ENCODE data around the gene TSPOAP1. TPM values are rescaled to one million over a fixed set of nuclear protein-coding genes. Genes with fewer than 3 reads are reported as not detected.
A peak's percentile ranks its signal among the peaks of the same experiment; 100 is the strongest.

TSPOAP1 gene
- total and polyA plus RNA-seq, 8 donors: 6.5 to 68.8 (median 11.6) TPM; not detected in 1

- no peaks in the 10 kb centered on the region for H3K36me3 ChIP-seq
- no peak overlapping the region for H3K4me3 ChIP-seq
- no peaks in the 10 kb centered on the region for H3K4me1 ChIP-seq
- intact Hi-C loops (cut with DNase I; ENCODE audit: low total_unique reads): no loop called here
- no peaks in the 10 kb centered on the region for H3K9me3 ChIP-seq
- peak in 1 of 2 donors; percentile 7 for DNase-seq
- H3K27me3 ChIP-seq: peaks cover 0 to 44% (median 0%) of the 10 kb centered on the region in 3 donors
- WGBS, 5 donors: 61 to 71% (median 64%) methylated on average over 5 of the region's 5 CpGs
- no peak for TF ChIP-seq POLR2A (IDR thresholded peaks at IDR 0.05)
- no peak for TF ChIP-seq POLR2AphosphoS5 (IDR thresholded peaks at IDR 0.05)
- TF ChIP-seq EP300 (IDR thresholded peaks at IDR 0.05): no peak
- TF ChIP-seq CTCF (IDR thresholded peaks at IDR 0.05): no peak
- H3K27ac ChIP-seq: no peak overlapping the region
Measured at GRCh38 chr17:58291246-58291645, 37.3 kb downstream of the TSPOAP1 start.

- WGBS, 5 donors: 27 to 36% (median 32%) methylated on average over 2 of the region's 2 CpGs
- peak in 1 of 2 donors; percentile 15 for DNase-seq
- TF ChIP-seq POLR2A (IDR thresholded peaks at IDR 0.05): no peak
- no peak for TF ChIP-seq CTCF (IDR thresholded peaks at IDR 0.05)
- no peak for TF ChIP-seq POLR2AphosphoS5 (IDR thresholded peaks at IDR 0.05)
- TF ChIP-seq EP300 (IDR thresholded peaks at IDR 0.05): no peak
Measured at GRCh38 chr17:58289869-58290268, 38.7 kb downstream of the TSPOAP1 start.

GRCh38 chr17:58285422-58285810 is 43.2 kb downstream of the TSPOAP1 start:
- H3K9me3 ChIP-seq: no peaks in the 10 kb centered on the region
- intact Hi-C loops (cut with DNase I; ENCODE audit: low total_unique reads): no loop called here
- no peak overlapping the region for H3K27ac ChIP-seq
- H3K27me3 ChIP-seq: peaks cover 0 to 54% (median 0%) of the 10 kb centered on the region in 3 donors
- 86 to 96% (median 90%) methylated on average over 3 of the region's 3 CpGs for WGBS, 5 donors
- no peak for DNase-seq
- TF ChIP-seq EP300 (IDR thresholded peaks at IDR 0.05) (no peak), POLR2AphosphoS5 (IDR thresholded peaks at IDR 0.05) (no peak), CTCF (IDR thresholded peaks at IDR 0.05) (no peak)
- H3K36me3 ChIP-seq: no peaks in the 10 kb centered on the region
- H3K4me1 ChIP-seq: no peaks in the 10 kb centered on the region
- no peak overlapping the region for H3K4me3 ChIP-seq

More at GRCh38 chr17:58289869-58290268, 38.7 kb downstream of the TSPOAP1 start:
- Histone ChIP-seq H3K9me3 (no peaks in the 10 kb centered on the region), H3K4me3 (no peak overlapping the region), H3K36me3 (no peaks in the 10 kb centered on the region), H3K27me3 (peaks cover 0 to 52% (median 0%) of the 10 kb centered on the region in 3 donors), H3K4me1 (no peaks in the 10 kb centered on the region), H3K27ac (no peak overlapping the region)
- intact Hi-C loops (cut with DNase I; ENCODE audit: low total_unique reads): no loop called here

- Histone ChIP-seq H3K36me3 (no peaks in the 10 kb centered on the region), H3K9me3 (no peaks in the 10 kb centered on the region), H3K27me3 (peaks cover 0 to 54% (median 0%) of the 10 kb centered on the region in 3 donors), H3K27ac (no peak overlapping the region), H3K4me3 (no peak overlapping the region), H3K4me1 (no peaks in the 10 kb centered on the region)
- DNase-seq: no peak
- TF ChIP-seq POLR2A (IDR thresholded peaks at IDR 0.05): no peak
- intact Hi-C loops (cut with DNase I; ENCODE audit: low total_unique reads): no loop called here
- WGBS, 5 donors: 37 to 63% (median 45%) methylated on average over 5 to 6 of the region's 6 CpGs
Measured at GRCh38 chr17:58284613-58285421, 43.8 kb downstream of the TSPOAP1 start.
